ENCODE results near the gene MALRD1.

- TF ChIP-seq TARDBP (IDR thresholded peaks at IDR 0.05) (no peak), FOXA1 (IDR thresholded peaks at IDR 0.05) (no peak), CTBP1 (IDR thresholded peaks at IDR 0.05; ENCODE audit: borderline replicate concordance) (no peak), SP1 (IDR thresholded peaks at IDR 0.05) (no peak), FOXM1 (IDR thresholded peaks at IDR 0.05; ENCODE audit: borderline replicate concordance) (no peak)
Measured at GRCh38 chr10:19713800-19714525, 665.4 kb downstream of the MALRD1 start.

Data from HEK293T (cell line).